ENCODE measurements around the gene MRPL57.
"Not testable (repeated sequence)": the region's sequence is repeated elsewhere in the genome, so short reads cannot be mapped to it uniquely, and the experiment has no call there.

Gene MRPL57

DNA sequence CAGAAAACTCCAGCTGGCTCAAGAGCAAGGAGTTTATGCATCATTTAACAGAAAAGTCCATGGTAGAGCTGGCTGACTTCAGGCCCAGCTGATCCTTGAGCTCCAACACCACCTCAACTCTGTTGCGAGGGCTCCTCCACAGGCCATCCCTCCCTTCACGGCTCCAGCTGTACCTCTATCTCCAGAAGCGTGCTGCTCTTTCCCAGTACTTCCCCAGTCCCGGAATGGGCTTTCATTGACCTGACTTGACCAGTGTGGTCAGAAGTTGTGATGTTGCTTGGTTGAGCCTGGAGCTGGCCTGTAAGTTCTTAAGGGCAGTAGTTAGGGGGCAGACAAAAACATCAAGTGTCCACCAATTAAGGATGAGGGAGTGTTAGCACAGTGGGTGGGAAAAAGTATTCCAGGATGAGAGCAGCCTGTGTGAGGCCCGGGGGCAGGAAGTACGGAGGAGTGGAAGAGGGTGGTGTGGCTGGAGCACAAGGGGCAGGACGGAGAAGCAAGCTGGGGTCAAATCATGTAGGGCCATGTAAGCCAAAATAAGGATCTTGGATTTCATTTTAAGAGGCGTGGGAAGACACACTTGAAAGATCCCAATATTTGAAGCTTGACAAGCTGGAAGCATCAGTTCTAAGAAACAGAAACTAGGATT is 24.1 kb upstream of the MRPL57 start:
- ChIA-PET POLR2A (ENCODE audit: low non-redundant PET) (no interaction called here), CTCF (interaction anchor here (0.7 kb wide), 1 partner anchor 11 kb away, joined by 3 read pairs; no protein-coding TSS in a partner anchor)
- TF ChIP-seq, protein P1, sequence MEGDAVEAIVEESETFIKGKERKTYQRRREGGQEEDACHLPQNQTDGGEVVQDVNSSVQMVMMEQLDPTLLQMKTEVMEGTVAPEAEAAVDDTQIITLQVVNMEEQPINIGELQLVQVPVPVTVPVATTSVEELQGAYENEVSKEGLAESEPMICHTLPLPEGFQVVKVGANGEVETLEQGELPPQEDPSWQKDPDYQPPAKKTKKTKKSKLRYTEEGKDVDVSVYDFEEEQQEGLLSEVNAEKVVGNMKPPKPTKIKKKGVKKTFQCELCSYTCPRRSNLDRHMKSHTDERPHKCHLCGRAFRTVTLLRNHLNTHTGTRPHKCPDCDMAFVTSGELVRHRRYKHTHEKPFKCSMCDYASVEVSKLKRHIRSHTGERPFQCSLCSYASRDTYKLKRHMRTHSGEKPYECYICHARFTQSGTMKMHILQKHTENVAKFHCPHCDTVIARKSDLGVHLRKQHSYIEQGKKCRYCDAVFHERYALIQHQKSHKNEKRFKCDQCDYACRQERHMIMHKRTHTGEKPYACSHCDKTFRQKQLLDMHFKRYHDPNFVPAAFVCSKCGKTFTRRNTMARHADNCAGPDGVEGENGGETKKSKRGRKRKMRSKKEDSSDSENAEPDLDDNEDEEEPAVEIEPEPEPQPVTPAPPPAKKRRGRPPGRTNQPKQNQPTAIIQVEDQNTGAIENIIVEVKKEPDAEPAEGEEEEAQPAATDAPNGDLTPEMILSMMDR (conservative IDR thresholded peaks at IDR 0.05; ENCODE audit: low read depth) = no peak
- H3K27ac ChIP-seq = no peak overlapping the region
- no peak for DNase-seq (ENCODE audit: low spot score)

DNA sequence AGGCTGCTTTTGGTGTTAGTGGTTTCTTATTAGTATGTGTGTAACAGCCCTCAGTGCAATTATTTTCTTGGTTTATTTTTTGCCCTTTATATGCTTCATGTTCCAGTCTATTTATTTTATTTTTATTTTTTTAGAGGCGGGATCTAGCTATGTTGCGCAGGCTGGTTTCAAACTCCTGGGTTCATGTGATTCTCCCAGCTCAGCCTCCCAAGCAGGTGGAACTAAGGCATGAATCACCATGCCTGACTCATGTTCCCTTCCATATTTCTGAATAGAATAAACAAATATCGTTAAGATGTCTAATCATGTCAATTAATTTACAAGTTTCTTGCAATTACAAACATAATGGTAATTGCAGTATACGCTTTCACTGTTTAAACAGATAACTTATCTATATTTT is 11.8 kb upstream of the MRPL57 start:
- no peak for DNase-seq (ENCODE audit: low spot score)
- ChIA-PET POLR2A (ENCODE audit: low non-redundant PET) (interaction anchor here (0.8 kb wide), 1 partner anchor 12 kb away, joined by 5 read pairs; the partner anchor contains the start of genes MRPL57 and SKA3), CTCF (interaction anchor here (0.6 kb wide), 1 partner anchor 290 kb away, joined by 4 read pairs; no protein-coding TSS in a partner anchor)
- TF ChIP-seq, protein P1 (conservative IDR thresholded peaks at IDR 0.05; ENCODE audit: low read depth) = no peak
- H3K27ac ChIP-seq = no peak overlapping the region

DNA sequence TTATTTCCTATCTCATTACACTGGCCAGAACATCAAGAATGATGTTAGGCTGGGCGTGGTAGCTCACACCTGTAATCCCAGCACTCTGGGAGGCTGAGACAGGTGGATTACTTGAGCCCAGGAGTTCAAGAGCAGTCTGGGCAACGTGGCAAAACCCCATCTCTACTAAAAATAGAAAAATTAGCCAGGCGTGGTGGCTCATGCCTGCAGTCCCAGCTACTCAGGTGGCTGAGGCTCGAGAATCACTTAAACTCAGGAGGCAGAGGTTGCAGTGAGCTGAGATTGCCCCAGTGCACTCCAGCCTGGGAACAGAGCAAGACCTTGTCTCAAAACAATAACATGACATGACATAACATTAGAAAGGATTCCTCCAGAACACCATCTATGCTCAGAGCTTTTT is 10.9 kb upstream of the MRPL57 start:
- CTCF ChIA-PET; POLR2A ChIA-PET (ENCODE audit: low non-redundant PET); DNase-seq (ENCODE audit: low spot score); H3K27ac ChIP-seq: not testable (repeated sequence)

DNA sequence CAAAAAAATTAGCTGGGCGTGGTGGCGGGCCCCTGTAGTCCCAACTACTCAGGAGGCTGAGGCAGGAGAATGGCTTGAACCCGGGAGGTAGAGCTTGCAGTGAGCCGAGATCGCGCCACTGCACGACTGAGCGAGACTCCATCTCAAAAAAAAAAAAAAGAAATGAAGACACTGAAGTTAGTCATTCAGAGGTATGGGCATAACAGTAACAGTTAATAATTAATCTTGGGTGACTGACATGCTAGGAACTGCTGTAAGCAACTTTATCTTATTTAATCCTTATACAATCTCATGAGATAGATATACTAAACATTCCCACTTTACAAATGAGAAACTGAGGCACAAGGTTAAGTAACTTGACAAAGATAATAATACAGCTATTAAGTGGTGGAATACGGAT is 5.0 kb upstream of the MRPL57 start:
- POLR2A ChIA-PET (ENCODE audit: low non-redundant PET) = no interaction called here
- CTCF ChIA-PET = no interaction called here
- TF ChIP-seq, protein P1 (conservative IDR thresholded peaks at IDR 0.05; ENCODE audit: low read depth) = no peak
- no peak for DNase-seq (ENCODE audit: low spot score)
- no peak overlapping the region; the same call in 1 of the 2 replicates for H3K27ac ChIP-seq

DNA sequence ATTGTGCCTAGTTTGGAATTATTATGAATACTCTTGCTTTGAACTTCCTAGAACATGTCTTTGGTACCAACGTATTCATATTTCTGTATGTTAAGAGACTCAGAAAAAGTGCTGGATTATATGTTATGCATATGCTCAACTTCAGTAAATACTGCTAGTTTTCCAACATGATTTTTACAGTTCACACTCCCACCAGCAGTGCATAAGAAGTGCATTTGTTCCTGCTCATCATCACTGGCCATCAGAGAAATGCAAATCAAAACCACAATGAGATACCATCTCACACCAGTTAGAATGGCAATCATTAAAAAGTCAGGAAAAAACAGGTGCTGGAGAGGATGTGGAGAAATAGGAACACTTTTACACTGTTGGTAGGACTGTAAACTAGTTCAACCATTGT is 2.7 kb upstream of the MRPL57 start:
- H3K27ac ChIP-seq; CTCF ChIA-PET; DNase-seq (ENCODE audit: low spot score); POLR2A ChIA-PET (ENCODE audit: low non-redundant PET): not testable (repeated sequence)

DNA sequence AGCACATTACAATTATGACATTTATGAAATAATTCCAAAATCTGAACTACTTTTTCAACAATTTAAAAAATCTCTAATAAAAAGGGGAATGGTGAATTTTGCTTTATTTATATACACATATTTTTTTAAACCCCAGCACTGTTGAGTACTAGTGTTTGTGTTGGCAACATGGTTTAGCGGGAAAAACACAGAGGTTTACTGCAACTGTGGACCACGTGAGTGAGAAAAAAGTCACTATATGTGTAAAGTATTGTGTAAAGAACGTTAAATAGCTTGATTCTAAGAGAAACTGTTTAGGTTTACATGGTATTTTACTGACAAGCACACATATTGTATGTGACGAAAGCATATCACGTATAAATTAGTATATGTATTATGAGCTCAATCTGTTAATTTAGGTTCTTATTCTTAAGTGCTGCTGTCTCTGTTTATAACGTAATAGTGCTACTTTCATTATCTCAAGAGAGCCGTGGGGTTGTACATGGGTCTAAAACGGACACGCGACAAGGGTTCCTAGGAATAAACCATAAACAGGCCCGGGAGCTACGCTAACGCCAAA is 723 bp upstream of the MRPL57 start:
- H3K27ac ChIP-seq = peak overlapping the region; percentile 93
- no peak for DNase-seq (ENCODE audit: low spot score)
- POLR2A ChIA-PET (ENCODE audit: low non-redundant PET) = interaction anchor here (1.1 kb wide), 1 partner anchor 11 kb away, joined by 5 read pairs; no protein-coding TSS in a partner anchor
- TF ChIP-seq, protein P1 (conservative IDR thresholded peaks at IDR 0.05; ENCODE audit: low read depth) = no peak
- CTCF ChIA-PET = interaction anchor here (0.5 kb wide), 1 partner anchor 421 kb away, joined by 3 read pairs; no protein-coding TSS in a partner anchor

DNA sequence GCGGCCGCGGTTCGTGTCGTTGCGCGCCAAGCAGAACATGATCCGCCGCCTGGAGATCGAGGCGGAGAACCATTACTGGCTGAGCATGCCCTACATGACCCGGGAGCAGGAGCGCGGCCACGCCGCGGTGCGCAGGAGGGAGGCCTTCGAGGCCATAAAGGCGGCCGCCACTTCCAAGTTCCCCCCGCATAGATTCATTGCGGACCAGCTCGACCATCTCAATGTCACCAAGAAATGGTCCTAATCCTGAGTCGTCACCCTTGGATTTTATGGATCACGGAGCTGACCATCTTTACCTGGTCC is 475 bp downstream of the MRPL57 start:
- DNase-seq (ENCODE audit: low spot score) = no peak
- POLR2A ChIA-PET (ENCODE audit: low non-redundant PET) = interaction anchor here (0.7 to 1.1 kb wide), 2 partner anchors 12 to 14 kb away, joined by 3 to 5 read pairs; no protein-coding TSS in a partner anchor
- TF ChIP-seq, protein P1 (conservative IDR thresholded peaks at IDR 0.05; ENCODE audit: low read depth) = no peak
- H3K27ac ChIP-seq = peak overlapping the region; percentile 93
- CTCF ChIA-PET = interaction anchor here (1.3 kb wide), 1 partner anchor 300 kb away, joined by 3 read pairs; no protein-coding TSS in a partner anchor

All from RWPE1 (cell line).